Activated CD8-positive, alpha-beta T cell treated with anti-CD3 and anti-CD28 coated beads for 36 hours (primary cell): ENCODE data around the gene UBQLNL. TPM values are rescaled to one million over a fixed set of nuclear protein-coding genes. Genes with fewer than 3 reads are reported as not detected.

ENCODE experiments used
- ATAC-seq: fragments of 200-7000 bp; cut with Tn5 transposase; one replicate; pipeline ENCODE4 v1.10.0; 2021; ENCODE audit warnings: mild to moderate bottlenecking, moderate library complexity
- CTCF ChIA-PET: fragments of 350-600 bp; sonication (Branson Sonifier 250); formaldehyde crosslinking; loops from one replicate; lab custom pipeline; 2021; ENCODE audit warnings: antibody characterized with exemption; lab: Charles Lee
- POLR2A ChIA-PET: fragments of 350-600 bp; sonication (Branson Sonifier 250); formaldehyde crosslinking; loops from one replicate; lab custom pipeline; 2021; ENCODE audit warnings: antibody characterized with exemption; lab: Charles Lee
- DNase-seq: peaks from one replicate; pipeline ENCODE4 v3.0.0-alpha.2; 2020
- H3K27ac Mint-ChIP-seq: one replicate; pipeline ENCODE4 v1.8.0; 2021; ENCODE audit warnings: mild to moderate bottlenecking, mixed read lengths
- H3K27me3 Mint-ChIP-seq: one replicate; pipeline ENCODE4 v1.8.0; 2021; ENCODE audit warnings: mixed read lengths
- H3K36me3 Mint-ChIP-seq: one replicate; pipeline ENCODE4 v1.8.0; 2021; ENCODE audit warnings: low read depth, mixed read lengths
- H3K4me1 Mint-ChIP-seq: one replicate; pipeline ENCODE4 v1.8.0; 2021; ENCODE audit warnings: low read depth, mixed read lengths
- H3K4me3 Mint-ChIP-seq: one replicate; pipeline ENCODE4 v1.8.0; 2021; ENCODE audit warnings: mild to moderate bottlenecking, moderate library complexity, mixed read lengths
- H3K9me3 Mint-ChIP-seq: one replicate; pipeline ENCODE4 v1.8.0; 2021; ENCODE audit warnings: mixed read lengths
- intact Hi-C: fragments of 100-400 bp; cut with micrococcal nuclease; formaldehyde crosslinking; loops from one replicate; pipeline ENCODE4 v1.10.0; 2022
- total RNA-seq, 2 experiments: library from RNA; stranded (reverse); gene quantifications; one replicate each; pipeline ENCODE4 v1.2.3, GENCODE V29; 2021
- TF ChIP-seq, protein P1 (sequence below): fragments of 200-600 bp; IDR thresholded peaks from one replicate; pipeline ENCODE4 v1.8.0; 2022; ENCODE audit warnings: antibody characterized with exemption, mild to moderate bottlenecking

Gene UBQLNL
- total RNA-seq, 2 experiments from 2014 or later: 0.25 TPM; not detected in 1

- CTCF ChIA-PET: no interaction called here
- DNase-seq (no peak), ATAC-seq (no peak)
- POLR2A ChIA-PET: no interaction called here
- no peak overlapping the region for H3K4me3 Mint-ChIP-seq
- H3K27ac Mint-ChIP-seq: no peak overlapping the region
- no peaks in the 10 kb centered on the region for H3K4me1 Mint-ChIP-seq
- intact Hi-C loops: no loop called here
- H3K9me3 Mint-ChIP-seq: no peaks in the 10 kb centered on the region
- TF ChIP-seq, protein P1, sequence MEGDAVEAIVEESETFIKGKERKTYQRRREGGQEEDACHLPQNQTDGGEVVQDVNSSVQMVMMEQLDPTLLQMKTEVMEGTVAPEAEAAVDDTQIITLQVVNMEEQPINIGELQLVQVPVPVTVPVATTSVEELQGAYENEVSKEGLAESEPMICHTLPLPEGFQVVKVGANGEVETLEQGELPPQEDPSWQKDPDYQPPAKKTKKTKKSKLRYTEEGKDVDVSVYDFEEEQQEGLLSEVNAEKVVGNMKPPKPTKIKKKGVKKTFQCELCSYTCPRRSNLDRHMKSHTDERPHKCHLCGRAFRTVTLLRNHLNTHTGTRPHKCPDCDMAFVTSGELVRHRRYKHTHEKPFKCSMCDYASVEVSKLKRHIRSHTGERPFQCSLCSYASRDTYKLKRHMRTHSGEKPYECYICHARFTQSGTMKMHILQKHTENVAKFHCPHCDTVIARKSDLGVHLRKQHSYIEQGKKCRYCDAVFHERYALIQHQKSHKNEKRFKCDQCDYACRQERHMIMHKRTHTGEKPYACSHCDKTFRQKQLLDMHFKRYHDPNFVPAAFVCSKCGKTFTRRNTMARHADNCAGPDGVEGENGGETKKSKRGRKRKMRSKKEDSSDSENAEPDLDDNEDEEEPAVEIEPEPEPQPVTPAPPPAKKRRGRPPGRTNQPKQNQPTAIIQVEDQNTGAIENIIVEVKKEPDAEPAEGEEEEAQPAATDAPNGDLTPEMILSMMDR: no peak
- H3K27me3 Mint-ChIP-seq: no peaks in the 10 kb centered on the region
- H3K36me3 Mint-ChIP-seq: no peaks in the 10 kb centered on the region
Measured at GRCh38 chr11:5488798-5489399, 27.6 kb downstream of the UBQLNL start.

DNA sequence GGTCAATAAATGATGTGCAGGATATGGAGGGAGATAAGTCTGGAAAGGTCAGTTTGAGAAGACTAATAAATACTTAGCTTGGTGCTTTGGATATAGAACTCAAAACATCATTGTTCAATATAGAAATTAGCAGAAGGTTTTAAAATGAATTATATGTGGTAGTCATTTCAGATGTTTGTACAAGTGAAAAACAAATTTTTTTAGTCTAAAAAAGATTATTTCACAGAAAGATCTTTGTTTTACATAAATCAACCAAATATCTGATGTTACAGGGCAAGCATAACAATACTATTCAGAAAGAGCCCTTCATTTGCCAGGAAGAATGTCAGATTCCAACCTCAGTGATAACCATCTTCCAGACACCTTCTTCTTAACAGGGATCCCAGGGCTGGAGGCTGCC lies 28.1 kb downstream of the UBQLNL start, which contains the start of gene OR52D1:
Gene OR52D1 (plus strand): TSS at position 301 of the 400 bp plus-strand sequence. CDS start 22 bp downstream, at position 323.
- ATAC-seq (no peak), DNase-seq (no peak)
- POLR2A ChIA-PET: no interaction called here
- no peaks in the 10 kb centered on the region for H3K27me3 Mint-ChIP-seq
- TF ChIP-seq, protein P1: no peak
- H3K36me3 Mint-ChIP-seq: no peaks in the 10 kb centered on the region
- H3K4me1 Mint-ChIP-seq: no peaks in the 10 kb centered on the region
- H3K4me3 Mint-ChIP-seq: no peak within 1 kb of the TSS
- H3K27ac Mint-ChIP-seq: no peak within 1 kb of the TSS
- H3K9me3 Mint-ChIP-seq: no peaks in the 10 kb centered on the region
- intact Hi-C loops: no loop called here
- CTCF ChIA-PET: no interaction called here

DNA sequence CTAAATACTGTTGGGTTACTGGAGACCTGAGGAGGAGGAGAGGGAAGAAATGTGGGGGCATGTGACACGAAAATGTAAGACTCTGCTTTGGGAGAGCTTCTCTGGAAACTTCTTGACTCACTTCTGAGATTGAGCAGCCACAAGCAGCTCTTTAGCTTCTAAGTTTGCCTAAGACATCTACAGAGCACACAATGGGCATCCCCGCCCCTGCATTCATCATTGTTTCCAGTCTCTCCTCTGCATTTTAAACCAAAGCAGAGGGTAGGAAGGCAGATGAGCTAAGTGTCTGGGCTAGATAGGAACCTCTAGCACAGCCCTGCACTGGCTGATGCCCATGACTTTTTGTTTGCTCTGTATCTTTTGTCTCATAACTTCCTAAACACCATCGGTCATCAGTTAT lies 30.1 kb downstream of the UBQLNL start:
- TF ChIP-seq, protein P1: no peak
- ChIA-PET CTCF (no interaction called here), POLR2A (no interaction called here)
- H3K4me3 Mint-ChIP-seq: no peak overlapping the region
- H3K36me3 Mint-ChIP-seq: no peaks in the 10 kb centered on the region
- H3K9me3 Mint-ChIP-seq: no peaks in the 10 kb centered on the region
- DNase-seq (peak; percentile 36), ATAC-seq (peak; percentile 85)
- intact Hi-C loops: no loop called here
- no peak overlapping the region for H3K27ac Mint-ChIP-seq
- H3K27me3 Mint-ChIP-seq: no peaks in the 10 kb centered on the region
- H3K4me1 Mint-ChIP-seq: no peaks in the 10 kb centered on the region

GRCh38 chr11:5486003-5486402 lies 30.5 kb downstream of the UBQLNL start:
- Mint-ChIP-seq H3K27me3 (no peaks in the 10 kb centered on the region), H3K36me3 (no peaks in the 10 kb centered on the region), H3K4me1 (no peaks in the 10 kb centered on the region), H3K4me3 (no peak overlapping the region), H3K27ac (no peak overlapping the region), H3K9me3 (no peaks in the 10 kb centered on the region)
- ATAC-seq (no peak), DNase-seq (no peak)
- intact Hi-C loops: no loop called here
- TF ChIP-seq, protein P1: no peak
- ChIA-PET CTCF (no interaction called here), POLR2A (no interaction called here)

DNA sequence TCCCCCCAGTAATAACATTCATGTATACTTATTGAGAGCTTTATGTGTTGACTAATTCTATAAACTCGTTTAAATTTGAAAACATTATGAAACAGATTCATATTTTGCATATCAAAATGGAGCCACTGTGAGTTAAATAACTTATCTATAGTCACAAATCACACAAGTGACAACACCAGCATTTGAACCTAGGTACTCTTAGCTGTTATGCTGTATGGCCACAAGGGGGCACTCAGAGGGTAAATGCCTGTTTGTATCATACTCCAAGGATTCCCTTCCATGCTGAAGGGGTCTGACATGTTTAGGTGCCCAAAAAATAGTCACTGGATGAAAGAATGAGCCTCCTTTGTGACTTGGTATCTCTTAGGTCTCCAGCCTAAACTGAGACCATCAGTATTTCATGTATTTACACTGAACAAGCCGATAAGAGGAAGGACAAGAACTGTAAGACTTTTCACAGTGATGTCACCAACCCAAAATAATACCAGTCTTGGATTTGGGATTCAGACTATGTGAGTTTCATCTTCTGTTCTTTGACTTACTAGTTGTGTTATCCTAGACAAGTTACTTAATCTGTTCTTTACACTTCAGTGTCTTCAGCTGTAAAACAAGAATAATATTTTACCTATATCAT lies 40.2 kb downstream of the UBQLNL start:
- ChIA-PET CTCF (interaction anchor here (0.7 to 2.6 kb wide), 17 partner anchors 9 to 840 kb away, joined by 3 to 13 read pairs (median 3); partner anchors contain the start of genes OR51D1, OR51I2 and OR52N2), POLR2A (no interaction called here)
- Mint-ChIP-seq H3K4me1 (no peaks in the 10 kb centered on the region), H3K27me3 (peaks cover 5% of the 10 kb centered on the region), H3K36me3 (no peaks in the 10 kb centered on the region), H3K4me3 (no peak overlapping the region), H3K27ac (no peak overlapping the region), H3K9me3 (no peaks in the 10 kb centered on the region)
- DNase-seq (peak; percentile 55), ATAC-seq (peak; percentile 71)
- TF ChIP-seq, protein P1: peak; percentile 81
- intact Hi-C loops: no loop called here
